Thoracic aorta (tissue), 2 donors: Measurements from ENCODE around the gene SLC39A11. TPM values are rescaled to one million over a fixed set of nuclear protein-coding genes. Genes with fewer than 3 reads are reported as not detected.

Source experiments
- ATAC-seq: fragments of 150-250 bp; one replicate; pipeline ENCODE4 v1.8.0; 2017; ENCODE audit warnings: low read depth; ENCODE audit not compliant: insufficient number of reproducible peaks, low FRiP score
- DNase-seq: peaks from one replicate; pipeline ENCODE4 v3.0.0-alpha.2; 2020; ENCODE audit warnings: low spot score
- H3K27ac ChIP-seq, 2 donors: fragments of 200-600 bp; sonication (generic); 1 replicate in 1 of 2; 2 replicates in 1 of 2; pipeline ENCODE4 v1.5.1; 2016; ENCODE audit warnings: mild to moderate bottlenecking in 2 of 2, moderate library complexity in 2 of 2
- H3K27me3 ChIP-seq: fragments of 200-600 bp; sonication (generic); replicated peaks from 2 replicates; pipeline ENCODE4 v1.6.0; 2016; ENCODE audit warnings: mild to moderate bottlenecking; ENCODE audit not compliant: insufficient read depth
- H3K36me3 ChIP-seq: fragments of 200-600 bp; sonication (generic); one replicate; pipeline ENCODE4 v1.5.1; 2016
- H3K4me1 ChIP-seq, 2 donors: fragments of 200-600 bp; sonication (generic); 1 replicate in 1 of 2; 2 replicates in 1 of 2; pipeline versions ENCODE4 v1.5.1 to v1.6.0; 2016; ENCODE audit warnings: low read depth in 2 of 2, mild to moderate bottlenecking in 1 of 2; ENCODE audit not compliant: control insufficient read depth in 1 of 2
- H3K4me3 ChIP-seq: fragments of 200-600 bp; sonication (generic); 2 replicates; pipeline ENCODE4 v1.5.1; 2016; ENCODE audit warnings: mild to moderate bottlenecking
- H3K9me3 ChIP-seq: fragments of 200-600 bp; sonication (generic); 2 replicates; pipeline ENCODE4 v1.5.1; 2016
- CTCF ChIP-seq: fragments of 200-600 bp; sonication (generic); IDR thresholded peaks from one replicate; pipeline ENCODE4 v1.5.1; 2019; ENCODE audit warnings: antibody characterized with exemption
- total RNA-seq, 2 donors: library from RNA; depleted of rRNA; stranded (reverse); fragments of >200 nt; gene quantifications; one replicate each; pipeline versions ENCODE4 v1.1.0 to v1.2.3, GENCODE V29; 2016

Gene SLC39A11
- total RNA-seq, 2 donors from 2014 or later: 12.0 to 29.1 TPM

GRCh38 chr17:72723711-72724110, 368.8 kb downstream of the SLC39A11 start:
- no peak for TF ChIP-seq CTCF
- no peaks in the 10 kb centered on the region for H3K36me3 ChIP-seq
- H3K4me3 ChIP-seq: no peak overlapping the region
- H3K9me3 ChIP-seq: no peaks in the 10 kb centered on the region
- ATAC-seq: no peak
- H3K27me3 ChIP-seq: no peaks in the 10 kb centered on the region
- no peaks in the 10 kb centered on the region for H3K4me1 ChIP-seq
- H3K27ac ChIP-seq: no peak overlapping the region
- DNase-seq: no peak

GRCh38 chr17:72720494-72720825, 372.0 kb downstream of the SLC39A11 start:
- no peak for TF ChIP-seq CTCF
- H3K4me3 ChIP-seq: no peak overlapping the region
- no peak overlapping the region for H3K27ac ChIP-seq
- DNase-seq: no peak
- no peaks in the 10 kb centered on the region for H3K27me3 ChIP-seq
- no peak for ATAC-seq
- no peaks in the 10 kb centered on the region for H3K4me1 ChIP-seq
- H3K9me3 ChIP-seq: no peaks in the 10 kb centered on the region
- no peaks in the 10 kb centered on the region for H3K36me3 ChIP-seq

- no peaks in the 10 kb centered on the region for H3K4me1 ChIP-seq
- ATAC-seq (no peak), DNase-seq (no peak)
- no peaks in the 10 kb centered on the region for H3K27me3 ChIP-seq
- H3K4me3 ChIP-seq: peak overlapping the region; percentile 29
- H3K27ac ChIP-seq: no peak overlapping the region
- H3K36me3 ChIP-seq: no peaks in the 10 kb centered on the region
- H3K9me3 ChIP-seq: no peaks in the 10 kb centered on the region
- TF ChIP-seq CTCF: no peak
Measured at GRCh38 chr17:72719578-72720493, 372.7 kb downstream of the SLC39A11 start.

GRCh38 chr17:72719206-72719577, 373.3 kb downstream of the SLC39A11 start:
- H3K9me3 ChIP-seq: no peaks in the 10 kb centered on the region
- H3K4me1 ChIP-seq: no peaks in the 10 kb centered on the region
- H3K27ac ChIP-seq: no peak overlapping the region
- H3K4me3 ChIP-seq: peak overlapping the region; percentile 29
- no peaks in the 10 kb centered on the region for H3K36me3 ChIP-seq
- TF ChIP-seq CTCF: no peak
- no peak for ATAC-seq
- no peak for DNase-seq
- H3K27me3 ChIP-seq: no peaks in the 10 kb centered on the region

GRCh38 chr17:72717676-72718075, 374.8 kb downstream of the SLC39A11 start:
- DNase-seq (no peak), ATAC-seq (no peak)
- H3K27ac ChIP-seq: no peak overlapping the region
- no peak for TF ChIP-seq CTCF
- no peaks in the 10 kb centered on the region for H3K27me3 ChIP-seq
- no peaks in the 10 kb centered on the region for H3K9me3 ChIP-seq
- H3K36me3 ChIP-seq: no peaks in the 10 kb centered on the region
- no peaks in the 10 kb centered on the region for H3K4me1 ChIP-seq
- no peak overlapping the region for H3K4me3 ChIP-seq
